Activated CD4-positive, alpha-beta T cell treated with anti-CD3 and anti-CD28 coated beads, Interleukin-2, amount 10 ng/mL, durations not matched to agents 24 days and 14 days (primary cell): Measurements from ENCODE around the gene ABCB10. TPM values are rescaled to one million over a fixed set of nuclear protein-coding genes. Genes with fewer than 3 reads are reported as not detected.

ENCODE experiments used
- DNase-seq: peaks from one replicate; pipeline ENCODE4 v3.0.0; 2022
- H3K27ac Mint-ChIP-seq: one replicate; pipeline ENCODE4 v1.8.0; 2022; ENCODE audit warnings: mild to moderate bottlenecking, mixed read lengths
- H3K27me3 Mint-ChIP-seq: one replicate; pipeline ENCODE4 v1.8.0; 2022; ENCODE audit warnings: mixed read lengths
- H3K36me3 Mint-ChIP-seq: one replicate; pipeline ENCODE4 v1.8.0; 2022; ENCODE audit warnings: low read depth, mild to moderate bottlenecking, mixed read lengths
- H3K4me1 Mint-ChIP-seq: one replicate; pipeline ENCODE4 v1.8.0; 2021; ENCODE audit warnings: mixed read lengths
- H3K4me3 Mint-ChIP-seq: one replicate; pipeline ENCODE4 v1.8.0; 2022; ENCODE audit warnings: mild to moderate bottlenecking, moderate library complexity, mixed read lengths
- H3K9me3 Mint-ChIP-seq: one replicate; pipeline ENCODE4 v1.8.0; 2021; ENCODE audit warnings: mixed read lengths
- intact Hi-C: fragments of 100-400 bp; cut with micrococcal nuclease; formaldehyde crosslinking; loops from one replicate; pipeline ENCODE4 v1.15.1; 2023
- total RNA-seq: library from RNA; stranded (reverse); gene quantifications from 2 replicates; pipeline ENCODE4 v1.2.3, GENCODE V29; 2022

The ABCB10 gene
- total RNA-seq, 1 donor from 2014 or later: 49.7 TPM

- DNase-seq: no peak
- Mint-ChIP-seq H3K9me3 (no peaks in the 10 kb centered on the region), H3K27ac (no peak overlapping the region), H3K36me3 (no peaks in the 10 kb centered on the region), H3K27me3 (peaks cover 16% of the 10 kb centered on the region), H3K4me1 (peaks cover 6% of the 10 kb centered on the region), H3K4me3 (no peak overlapping the region)
- intact Hi-C loops: no loop called here
Observed at GRCh38 chr1:229582011-229582694, 23.6 kb upstream of the ABCB10 start.

- intact Hi-C loops: no loop called here
- H3K4me1 Mint-ChIP-seq: peaks cover 5% of the 10 kb centered on the region
- DNase-seq: no peak
- peaks cover 19% of the 10 kb centered on the region for H3K27me3 Mint-ChIP-seq
- H3K27ac Mint-ChIP-seq: no peak overlapping the region
- H3K36me3 Mint-ChIP-seq: no peaks in the 10 kb centered on the region
- H3K9me3 Mint-ChIP-seq: no peaks in the 10 kb centered on the region
- no peak overlapping the region for H3K4me3 Mint-ChIP-seq
Observed at GRCh38 chr1:229581485-229581884, 23.0 kb upstream of the ABCB10 start.

- intact Hi-C loops: no loop called here
- Mint-ChIP-seq H3K36me3 (no peaks in the 10 kb centered on the region), H3K4me1 (peaks cover 5% of the 10 kb centered on the region), H3K4me3 (no peak overlapping the region), H3K9me3 (no peaks in the 10 kb centered on the region), H3K27ac (no peak overlapping the region), H3K27me3 (peaks cover 19% of the 10 kb centered on the region)
- DNase-seq: no peak
Observed at GRCh38 chr1:229579059-229579673, 20.7 kb upstream of the ABCB10 start.

GRCh38 chr1:229578168-229579058, 19.9 kb upstream of the ABCB10 start:
- Mint-ChIP-seq H3K27me3 (peaks cover 19% of the 10 kb centered on the region), H3K4me3 (no peak overlapping the region), H3K9me3 (no peaks in the 10 kb centered on the region), H3K27ac (no peak overlapping the region), H3K36me3 (no peaks in the 10 kb centered on the region), H3K4me1 (peaks cover 5% of the 10 kb centered on the region)
- intact Hi-C loops: no loop called here
- no peak for DNase-seq

- no peak overlapping the region for H3K27ac Mint-ChIP-seq
Observed at GRCh38 chr1:229574679-229575442, 16.4 kb upstream of the ABCB10 start.

GRCh38 chr1:229572286-229572685, 13.8 kb upstream of the ABCB10 start:
- peaks cover 7% of the 10 kb centered on the region for H3K27me3 Mint-ChIP-seq

More at GRCh38 chr1:229574679-229575442, 16.4 kb upstream of the ABCB10 start:
- peaks cover 7% of the 10 kb centered on the region for H3K4me1 Mint-ChIP-seq
- H3K27me3 Mint-ChIP-seq: peaks cover 18% of the 10 kb centered on the region
- no peaks in the 10 kb centered on the region for H3K36me3 Mint-ChIP-seq
- intact Hi-C loops: no loop called here
- no peak overlapping the region for H3K4me3 Mint-ChIP-seq
- H3K9me3 Mint-ChIP-seq: no peaks in the 10 kb centered on the region
- DNase-seq: no peak

GRCh38 chr1:229570891-229571516, 12.5 kb upstream of the ABCB10 start:
- Mint-ChIP-seq H3K36me3 (no peaks in the 10 kb centered on the region), H3K27ac (no peak overlapping the region), H3K27me3 (peaks cover 4% of the 10 kb centered on the region), H3K4me1 (peaks cover 2% of the 10 kb centered on the region), H3K4me3 (no peak overlapping the region), H3K9me3 (no peaks in the 10 kb centered on the region)
- intact Hi-C loops: no loop called here
- no peak for DNase-seq

More at GRCh38 chr1:229572286-229572685, 13.8 kb upstream of the ABCB10 start:
- DNase-seq: no peak
- Mint-ChIP-seq H3K9me3 (no peaks in the 10 kb centered on the region), H3K4me3 (no peak overlapping the region), H3K36me3 (no peaks in the 10 kb centered on the region), H3K4me1 (peaks cover 2% of the 10 kb centered on the region), H3K27ac (no peak overlapping the region)
- intact Hi-C loops: no loop called here

GRCh38 chr1:229570305-229570704, 11.8 kb upstream of the ABCB10 start:
- Mint-ChIP-seq H3K4me1 (peaks cover 2% of the 10 kb centered on the region), H3K27me3 (peaks cover 4% of the 10 kb centered on the region), H3K27ac (no peak overlapping the region), H3K9me3 (no peaks in the 10 kb centered on the region), H3K4me3 (no peak overlapping the region), H3K36me3 (no peaks in the 10 kb centered on the region)
- intact Hi-C loops: no loop called here
- no peak for DNase-seq

GRCh38 chr1:229567109-229567868, 8.8 kb upstream of the ABCB10 start:
- Mint-ChIP-seq H3K27ac (no peak overlapping the region), H3K4me1 (peaks cover 2% of the 10 kb centered on the region)
- intact Hi-C loops: no loop called here

GRCh38 chr1:229563701-229564100, 5.2 kb upstream of the ABCB10 start:
- intact Hi-C loops: no loop called here
- H3K4me3 Mint-ChIP-seq: no peak overlapping the region
- H3K4me1 Mint-ChIP-seq: peaks cover 3% of the 10 kb centered on the region
- DNase-seq: no peak
- H3K27me3 Mint-ChIP-seq: peaks cover 1% of the 10 kb centered on the region
- no peak overlapping the region for H3K27ac Mint-ChIP-seq
- no peaks in the 10 kb centered on the region for H3K36me3 Mint-ChIP-seq
- no peaks in the 10 kb centered on the region for H3K9me3 Mint-ChIP-seq

More at GRCh38 chr1:229567109-229567868, 8.8 kb upstream of the ABCB10 start:
- DNase-seq: no peak
- no peak overlapping the region for H3K4me3 Mint-ChIP-seq
- peaks cover 4% of the 10 kb centered on the region for H3K27me3 Mint-ChIP-seq
- no peaks in the 10 kb centered on the region for H3K36me3 Mint-ChIP-seq
- no peaks in the 10 kb centered on the region for H3K9me3 Mint-ChIP-seq

- no peak overlapping the region for H3K27ac Mint-ChIP-seq
- no peak for DNase-seq
- no peaks in the 10 kb centered on the region for H3K9me3 Mint-ChIP-seq
- H3K36me3 Mint-ChIP-seq: no peaks in the 10 kb centered on the region
- intact Hi-C loops: no loop called here
- H3K27me3 Mint-ChIP-seq: peaks cover 1% of the 10 kb centered on the region
- H3K4me3 Mint-ChIP-seq: no peak overlapping the region
- H3K4me1 Mint-ChIP-seq: peaks cover 3% of the 10 kb centered on the region
Observed at GRCh38 chr1:229563241-229563640, 4.7 kb upstream of the ABCB10 start.

- DNase-seq: no peak
- Mint-ChIP-seq H3K27ac (no peak overlapping the region), H3K36me3 (no peaks in the 10 kb centered on the region), H3K27me3 (peaks cover 1% of the 10 kb centered on the region), H3K4me1 (peaks cover 3% of the 10 kb centered on the region), H3K9me3 (no peaks in the 10 kb centered on the region), H3K4me3 (no peak overlapping the region)
- intact Hi-C loops: no loop called here
Observed at GRCh38 chr1:229562686-229563085, 4.2 kb upstream of the ABCB10 start.
